Thymus (tissue), 11 donors: ENCODE measurements around the gene TERB1. TPM values are rescaled to one million over a fixed set of nuclear protein-coding genes. Genes with fewer than 3 reads are reported as not detected.

Experiments used
- DNase-seq, 9 donors: peaks; one replicate each; pipeline ENCODE4 v3.0.0-alpha.2; 2013; ENCODE audit warnings: low spot score in 9 of 9, low read depth in 6 of 9, missing footprints in 1 of 9
- H3K27ac ChIP-seq, 2 donors: one replicate each; pipeline ENCODE4 v1.5.1; 2013; ENCODE audit warnings: control low read depth in 1 of 2, low read depth in 1 of 2, low read length in 1 of 2, mild to moderate bottlenecking in 1 of 2, moderate library complexity in 1 of 2
- H3K27me3 ChIP-seq, 2 donors: one replicate each; pipeline ENCODE4 v1.5.1; 2013; ENCODE audit warnings: low read length in 1 of 2; ENCODE audit not compliant: control insufficient read depth in 2 of 2, insufficient read depth in 1 of 2
- H3K36me3 ChIP-seq, 2 donors: one replicate each; pipeline ENCODE4 v1.5.1; 2013; ENCODE audit warnings: low read length in 1 of 2, mild to moderate bottlenecking in 1 of 2, moderate library complexity in 1 of 2; ENCODE audit not compliant: control insufficient read depth in 2 of 2, insufficient read depth in 2 of 2
- H3K4me1 ChIP-seq, 2 donors: one replicate each; pipeline ENCODE4 v1.5.1; 2013; ENCODE audit warnings: low read length in 2 of 2; ENCODE audit not compliant: control insufficient read depth in 2 of 2, insufficient read depth in 2 of 2
- H3K4me3 ChIP-seq, 2 donors: one replicate each; pipeline ENCODE4 v1.5.1; 2013; ENCODE audit warnings: low read length in 2 of 2, control low read depth in 1 of 2, mild to moderate bottlenecking in 1 of 2
- H3K9me3 ChIP-seq, 2 donors: one replicate each; pipeline ENCODE4 v1.5.1; 2013; ENCODE audit warnings: low read length in 1 of 2, mild to moderate bottlenecking in 1 of 2; ENCODE audit not compliant: control insufficient read depth in 2 of 2, insufficient read depth in 1 of 2
- WGBS: extraction: QIAGEN DNeasy Blood & Tissue Kit; methylation state at CpG from one replicate; pipeline ENCODE4 v1.1.7; 2013; 5-methylcytosine and 5-hydroxymethylcytosine counted together
- polyA plus RNA-seq: library from polyadenylated mRNA; stranded (reverse); fragments of 200-250 nt; gene quantifications from one replicate; pipeline ENCODE4 v1.2.3, GENCODE V29; 2013
- total RNA-seq: library from RNA; stranded (reverse); fragments of 120-200 nt; gene quantifications from one replicate; pipeline ENCODE4 v1.2.4, GENCODE V29; 2013
- donor health status: healthy.

TERB1 gene
- total and polyA plus RNA-seq, 2 donors: 0.07 to 0.09 TPM

DNA sequence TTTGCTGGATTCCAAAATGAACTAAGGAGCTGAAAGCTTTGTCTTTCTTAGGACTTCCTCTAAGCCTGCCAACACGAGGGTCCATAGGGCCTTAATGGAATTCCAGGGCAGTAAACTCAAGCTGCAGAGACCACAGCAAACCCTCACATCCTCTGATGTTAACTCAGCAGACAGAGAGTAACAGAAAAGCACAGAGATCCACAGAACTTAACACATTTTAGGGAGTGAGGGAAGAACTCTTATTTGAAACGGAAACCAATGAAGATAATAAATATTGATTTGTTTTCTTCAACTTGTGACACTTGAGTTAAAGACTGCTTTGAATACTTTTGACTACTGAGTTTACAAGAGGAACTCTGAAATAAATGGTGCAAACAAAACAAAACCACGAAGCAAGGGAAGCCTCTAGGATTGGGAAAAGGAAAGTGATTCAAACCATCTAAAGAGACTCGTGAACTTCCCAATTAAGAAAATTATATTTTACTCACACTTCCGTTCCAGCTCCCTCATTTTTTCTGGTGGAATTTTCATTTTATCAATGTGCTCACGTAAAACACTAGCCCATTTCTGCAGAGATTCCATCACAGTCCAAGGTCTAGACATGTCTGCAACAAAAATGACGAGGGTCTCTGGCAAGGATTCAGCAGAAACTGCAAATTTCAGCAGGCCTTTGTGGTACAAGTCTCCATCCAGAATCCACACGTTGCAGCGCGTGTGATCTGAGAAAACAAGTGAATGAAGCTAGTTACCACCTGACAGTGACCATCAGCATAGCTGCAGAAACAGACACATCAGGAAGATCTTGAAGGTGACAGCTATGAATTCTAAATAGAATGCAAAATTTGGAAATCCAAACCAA is 59.2 kb downstream of the TERB1 start:
- no peaks in the 10 kb centered on the region for H3K9me3 ChIP-seq
- peaks cover 0 to 5% of the 10 kb centered on the region in 2 donors for H3K4me1 ChIP-seq
- H3K27me3 ChIP-seq: no peaks in the 10 kb centered on the region
- peak overlapping the region in 1 of 2 donors; percentile 49 for H3K27ac ChIP-seq
- DNase-seq: no peak
- H3K4me3 ChIP-seq: no peak overlapping the region
- H3K36me3 ChIP-seq: peaks cover 73 to 81% of the 10 kb centered on the region in 2 donors
- WGBS: 92% methylated on average over 10 of the region's 10 CpGs

DNA sequence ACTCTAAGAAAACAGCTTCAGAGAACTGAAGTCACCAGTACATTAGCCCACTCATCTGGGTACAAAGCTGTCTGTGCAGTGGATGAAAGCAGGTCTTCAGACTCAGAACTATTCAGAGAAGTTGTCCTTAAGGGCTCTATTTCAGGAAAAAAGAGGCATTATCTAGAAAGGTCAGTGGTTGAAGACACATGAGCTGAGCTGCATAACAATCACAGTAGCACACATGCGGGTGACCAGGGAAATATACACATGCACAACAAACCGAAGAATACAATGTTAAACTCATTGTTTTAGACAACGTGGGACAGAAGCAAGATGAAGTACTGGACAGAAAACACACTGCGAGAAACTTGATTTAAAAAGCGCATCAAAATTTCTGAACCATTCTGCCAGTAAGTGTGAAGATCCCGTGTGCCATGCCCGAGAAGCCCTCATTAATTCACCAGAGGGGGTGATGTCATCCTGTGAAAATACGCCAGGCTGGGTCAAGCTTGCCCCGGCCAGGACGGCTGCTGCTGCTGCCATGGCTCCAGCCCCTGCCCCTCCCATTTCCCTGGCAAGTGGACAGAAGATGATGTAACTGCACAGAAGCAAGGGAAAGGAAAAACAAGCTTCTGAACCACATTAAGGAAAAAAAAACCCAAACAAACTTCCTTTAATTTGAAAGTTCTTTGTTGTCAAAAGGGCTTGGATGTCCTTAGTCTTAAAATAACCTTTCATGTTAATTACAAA is 60.0 kb downstream of the TERB1 start:
- no peak overlapping the region for H3K4me3 ChIP-seq
- H3K9me3 ChIP-seq: no peaks in the 10 kb centered on the region
- WGBS: 94% methylated on average over 10 of the region's 10 CpGs
- no peak for DNase-seq
- peak overlapping the region in 1 of 2 donors; percentile 49 for H3K27ac ChIP-seq
- peaks cover 71 to 82% of the 10 kb centered on the region in 2 donors for H3K36me3 ChIP-seq
- peaks cover 0 to 5% of the 10 kb centered on the region in 2 donors for H3K4me1 ChIP-seq
- H3K27me3 ChIP-seq: no peaks in the 10 kb centered on the region

DNA sequence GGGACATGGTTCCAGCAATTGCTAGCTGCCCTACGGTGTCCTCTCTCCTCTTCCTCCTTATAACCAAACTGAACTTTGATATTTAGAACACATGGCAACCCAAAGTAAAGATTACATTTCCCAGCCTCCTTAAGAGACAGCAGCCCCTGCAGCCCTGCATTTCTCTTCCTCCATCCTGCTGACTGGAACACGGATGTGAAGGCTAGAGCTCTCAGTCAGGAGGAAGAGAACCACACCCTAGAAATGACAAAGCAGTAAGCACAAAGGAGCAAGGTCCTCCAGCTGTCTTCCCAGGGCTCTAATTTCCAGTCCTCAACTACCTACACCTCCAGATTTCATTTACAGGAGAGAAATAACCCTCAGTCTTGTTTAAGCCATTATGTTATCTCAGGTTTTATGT is 60.9 kb downstream of the TERB1 start:
- H3K27ac ChIP-seq: peak overlapping the region; percentile 11 to 60
- no peaks in the 10 kb centered on the region for H3K9me3 ChIP-seq
- WGBS: 91% methylated on average over 2 of the region's 2 CpGs
- no peaks in the 10 kb centered on the region for H3K27me3 ChIP-seq
- H3K36me3 ChIP-seq: peaks cover 72 to 85% of the 10 kb centered on the region in 2 donors
- peaks cover 0 to 5% of the 10 kb centered on the region in 2 donors for H3K4me1 ChIP-seq
- DNase-seq: no peak
- H3K4me3 ChIP-seq: no peak overlapping the region

DNA sequence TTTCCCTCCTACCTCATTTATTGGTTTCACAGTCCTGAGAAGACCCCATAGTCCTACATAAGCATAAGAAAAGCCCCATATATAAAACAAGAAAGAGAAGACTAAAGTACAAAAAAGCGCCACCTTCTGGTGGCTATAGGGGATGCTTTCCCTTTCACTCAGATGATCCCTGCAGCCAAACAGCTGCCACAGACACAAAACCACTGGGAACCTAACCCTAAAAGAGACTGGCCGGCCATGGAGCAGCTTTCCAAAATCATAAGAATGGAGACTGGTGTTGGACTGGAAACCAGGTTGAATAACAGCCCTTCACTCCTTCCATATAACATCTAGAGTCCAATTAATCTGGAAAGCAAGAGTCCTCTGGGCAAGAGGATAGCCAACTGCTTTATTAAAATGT is 61.4 kb downstream of the TERB1 start:
- Histone ChIP-seq H3K27ac (no peak overlapping the region), H3K4me3 (no peak overlapping the region), H3K9me3 (no peaks in the 10 kb centered on the region), H3K4me1 (peaks cover 0 to 5% of the 10 kb centered on the region in 2 donors), H3K36me3 (peaks cover 72 to 82% of the 10 kb centered on the region in 2 donors), H3K27me3 (no peaks in the 10 kb centered on the region)
- peak in 3 of 9 donors; percentile 33 to 54 (median 42) for DNase-seq
- 74% methylated on average over 2 of the region's 2 CpGs for WGBS

DNA sequence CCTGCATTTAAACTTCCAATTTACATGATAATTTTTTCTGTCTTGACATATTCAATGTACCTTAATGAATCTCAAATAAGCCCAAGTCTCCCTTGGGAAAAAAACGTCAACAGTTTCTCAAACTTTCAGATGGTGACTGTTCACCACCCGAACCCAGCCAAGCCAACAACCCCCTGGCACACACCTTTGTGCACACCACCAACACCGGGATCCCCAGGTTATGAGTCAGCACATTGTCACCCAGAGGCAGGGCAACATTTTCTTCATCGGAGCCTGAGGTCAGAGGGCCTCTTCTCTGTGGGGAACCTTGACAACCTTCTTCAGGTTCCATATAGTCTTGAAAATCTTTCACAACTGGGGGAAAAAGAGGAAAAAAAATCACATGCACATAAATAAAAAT is 65.5 kb downstream of the TERB1 start:
- no peaks in the 10 kb centered on the region for H3K4me1 ChIP-seq
- H3K9me3 ChIP-seq: no peaks in the 10 kb centered on the region
- H3K27me3 ChIP-seq: no peaks in the 10 kb centered on the region
- H3K4me3 ChIP-seq: no peak overlapping the region
- no peak overlapping the region for H3K27ac ChIP-seq
- WGBS: 97% methylated on average over 4 of the region's 4 CpGs
- DNase-seq: no peak
- peaks cover 80% of the 10 kb centered on the region in 2 donors for H3K36me3 ChIP-seq

DNA sequence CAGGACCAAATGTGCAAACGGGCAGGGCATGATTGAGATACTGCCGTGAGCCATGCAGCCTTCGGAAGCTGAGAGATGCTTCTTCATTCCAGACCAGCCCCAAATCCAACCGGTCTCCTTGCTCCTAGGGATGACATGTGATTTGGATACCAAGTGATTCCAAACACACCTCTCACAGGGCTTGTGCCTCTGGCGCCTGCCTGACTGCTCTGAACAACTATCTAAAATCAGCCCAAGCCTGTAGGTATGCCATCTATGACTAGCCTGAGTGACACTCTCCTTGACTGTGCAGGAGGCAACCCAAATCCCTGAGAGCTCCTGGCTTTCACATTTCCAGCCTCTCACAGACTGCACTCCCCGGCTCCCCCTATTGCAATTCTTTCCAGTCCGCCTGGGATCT is 70.3 kb downstream of the TERB1 start:
- 90% methylated on average over 7 of the region's 7 CpGs for WGBS

DNA sequence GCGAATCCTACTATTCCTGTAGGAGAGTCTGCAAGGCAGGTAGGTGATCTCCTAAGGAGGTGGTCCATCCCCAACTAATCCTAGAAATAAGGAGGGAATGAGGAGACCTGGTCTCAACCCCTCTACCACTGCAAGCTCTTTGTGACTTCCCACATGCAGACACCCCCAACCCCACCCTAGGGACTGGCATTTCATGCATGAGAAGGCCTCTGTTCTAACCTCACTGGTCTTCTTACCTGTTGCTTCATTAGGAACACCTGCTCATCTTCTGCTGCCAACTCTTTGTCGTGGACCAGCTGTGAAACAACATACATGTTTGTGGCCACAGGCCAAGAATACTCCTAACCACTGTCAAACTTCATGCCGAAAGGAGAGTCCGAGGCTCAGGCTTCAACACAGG is 72.6 kb downstream of the TERB1 start:
- Histone ChIP-seq H3K27ac (no peak overlapping the region), H3K9me3 (no peaks in the 10 kb centered on the region), H3K36me3 (peaks cover 75 to 86% of the 10 kb centered on the region in 2 donors), H3K4me3 (no peak overlapping the region), H3K4me1 (no peaks in the 10 kb centered on the region), H3K27me3 (no peaks in the 10 kb centered on the region)
- WGBS: 88% methylated on average over 4 of the region's 4 CpGs
- no peak for DNase-seq

More for the DNA sequence above, 70.3 kb downstream of the TERB1 start:
- Histone ChIP-seq H3K9me3 (no peaks in the 10 kb centered on the region), H3K27ac (no peak overlapping the region), H3K36me3 (peaks cover 73 to 87% of the 10 kb centered on the region in 2 donors), H3K27me3 (no peaks in the 10 kb centered on the region), H3K4me3 (no peak overlapping the region), H3K4me1 (no peaks in the 10 kb centered on the region)
- no peak for DNase-seq

DNA sequence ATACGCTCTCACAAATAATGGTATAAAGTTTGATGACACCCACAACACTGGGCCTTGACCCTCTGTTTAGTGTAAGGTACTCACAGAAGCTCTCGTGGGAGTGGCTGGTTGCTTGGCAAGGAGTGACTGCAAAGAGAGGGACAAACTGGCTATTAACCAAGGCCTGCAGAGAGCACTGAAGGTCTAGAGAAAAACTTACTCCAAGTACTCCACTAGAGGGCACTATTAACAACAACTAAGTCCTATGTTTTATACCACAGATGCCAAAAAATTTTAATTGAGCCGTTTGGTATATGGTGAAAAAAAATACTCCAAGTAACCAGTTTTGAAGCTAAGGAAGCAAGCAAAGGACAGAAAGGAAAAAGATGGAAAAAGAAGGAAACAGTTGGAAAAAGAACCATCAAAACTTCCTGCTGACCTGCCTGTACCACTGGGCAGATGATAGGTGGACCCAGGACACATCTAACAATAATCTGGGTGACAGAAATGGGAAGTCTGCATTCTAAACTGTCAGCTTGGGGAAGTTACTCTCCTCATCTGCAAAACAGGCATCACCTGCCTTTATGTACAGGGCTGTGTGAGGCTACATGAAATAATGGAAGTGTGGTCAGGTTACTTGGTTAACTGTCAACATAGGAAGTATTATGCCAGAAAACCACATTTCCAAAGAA is 73.1 kb downstream of the TERB1 start:
- no peak overlapping the region for H3K27ac ChIP-seq
- WGBS: 43% methylated on average over 3 of the region's 3 CpGs

More for the DNA sequence above, 73.1 kb downstream of the TERB1 start:
- H3K4me3 ChIP-seq: no peak overlapping the region
- H3K4me1 ChIP-seq: no peaks in the 10 kb centered on the region
- H3K27me3 ChIP-seq: no peaks in the 10 kb centered on the region
- H3K9me3 ChIP-seq: no peaks in the 10 kb centered on the region
- H3K36me3 ChIP-seq: peaks cover 80 to 87% of the 10 kb centered on the region in 2 donors
- DNase-seq: peak in 2 of 9 donors; percentile 17 to 56
